B cell (primary cell): ENCODE measurements around the gene PLA2G2D.

ENCODE experiments used
- CTCF ChIP-seq: fragments of 200-600 bp; IDR thresholded peaks from one replicate; pipeline ENCODE4 v1.8.0; 2022; ENCODE audit warnings: antibody characterized with exemption, mild to moderate bottlenecking
- EZH2 ChIP-seq: IDR thresholded peaks from 2 replicates; pipeline ENCODE4 v1.6.1; 2012; ENCODE audit warnings: borderline replicate concordance, low read depth, mild to moderate bottlenecking, moderate library complexity, low read length; ENCODE audit not compliant: insufficient read depth, poor library complexity, severe bottlenecking

GRCh38 chr1:20107796-20108195 is 11.5 kb downstream of the PLA2G2D start:
- TF ChIP-seq CTCF = no peak
- TF ChIP-seq EZH2 = no peak
